IPS-20b (cell line): ENCODE data around the gene NPIPB8.
"Not testable (repeated sequence)": the region's sequence is repeated elsewhere in the genome, so short reads cannot be mapped to it uniquely, and the experiment has no call there.

ENCODE experiments used
- H3K27ac ChIP-seq: one replicate; pipeline ENCODE4 v1.5.1; 2013; ENCODE audit warnings: low read length
- H3K27me3 ChIP-seq: 2 replicates; pipeline ENCODE4 v1.6.1; 2013; ENCODE audit warnings: mild to moderate bottlenecking, low read length, inconsistent platforms; ENCODE audit not compliant: insufficient read depth
- H3K36me3 ChIP-seq: 2 replicates; pipeline ENCODE4 v1.6.1; 2013; ENCODE audit warnings: low read depth, mild to moderate bottlenecking, inconsistent platforms, low read length, moderate library complexity; ENCODE audit not compliant: insufficient read depth
- H3K4me1 ChIP-seq: 2 replicates; pipeline ENCODE4 v1.6.1; 2013; ENCODE audit warnings: mild to moderate bottlenecking, control low read depth, inconsistent platforms, low read length, moderate library complexity; ENCODE audit not compliant: insufficient read depth
- H3K4me3 ChIP-seq: 2 replicates; pipeline ENCODE4 v1.5.1; 2013; ENCODE audit warnings: mild to moderate bottlenecking, low read length, inconsistent platforms
- H3K9ac ChIP-seq: 2 replicates; pipeline ENCODE4 v1.6.1; 2013; ENCODE audit warnings: low read depth, mild to moderate bottlenecking, inconsistent platforms, low read length, moderate library complexity
- H3K9me3 ChIP-seq: 2 replicates; pipeline ENCODE4 v1.6.1; 2013; ENCODE audit warnings: mild to moderate bottlenecking, low read depth, low read length, inconsistent platforms; ENCODE audit not compliant: insufficient read depth

The NPIPB8 gene

GRCh38 chr16:28608867-28609596 lies 28.8 kb upstream of the NPIPB8 start:
- not testable (repeated sequence) for H3K4me3 ChIP-seq, H3K9ac ChIP-seq, H3K27me3 ChIP-seq, H3K27ac ChIP-seq, H3K36me3 ChIP-seq, H3K9me3 ChIP-seq, H3K4me1 ChIP-seq

- Histone ChIP-seq H3K4me3 (no peak within 1 kb of the TSS), H3K9me3 (no peaks in the 10 kb centered on the region), H3K4me1 (no peaks in the 10 kb centered on the region; the same call in 1 of the 2 replicates), H3K27ac (no peak within 1 kb of the TSS), H3K36me3 (no peaks in the 10 kb centered on the region), H3K9ac (no peak within 1 kb of the TSS), H3K27me3 (no peaks in the 10 kb centered on the region)
Measured at GRCh38 chr16:28609631-28610594, 28.0 kb upstream of the NPIPB8 start, which contains the start of gene SULT1A1. Gene SULT1A1, minus strand, starts transcription at chr16:28610044. Its CDS starts 1,189 bp downstream, at chr16:28608855.

- H3K27me3 ChIP-seq: no peaks in the 10 kb centered on the region
- no peaks in the 10 kb centered on the region; the same call in 1 of the 2 replicates for H3K4me1 ChIP-seq
- no peaks in the 10 kb centered on the region for H3K9me3 ChIP-seq
- no peaks in the 10 kb centered on the region for H3K36me3 ChIP-seq
- H3K9ac ChIP-seq: no peak overlapping the region
- no peak overlapping the region for H3K27ac ChIP-seq
- H3K4me3 ChIP-seq: no peak overlapping the region
Measured at GRCh38 chr16:28610595-28611191, 27.2 kb upstream of the NPIPB8 start.

GRCh38 chr16:28612359-28613280 lies 25.2 kb upstream of the NPIPB8 start:
- not testable (repeated sequence) for H3K9ac ChIP-seq, H3K27me3 ChIP-seq, H3K4me1 ChIP-seq, H3K4me3 ChIP-seq, H3K27ac ChIP-seq, H3K36me3 ChIP-seq, H3K9me3 ChIP-seq

- not testable (repeated sequence) for H3K36me3 ChIP-seq, H3K9ac ChIP-seq, H3K27ac ChIP-seq, H3K9me3 ChIP-seq, H3K4me3 ChIP-seq, H3K27me3 ChIP-seq
- peaks cover 10% of the 10 kb centered on the region for H3K4me1 ChIP-seq
Measured at GRCh38 chr16:28613912-28614311, 24.0 kb upstream of the NPIPB8 start.

GRCh38 chr16:28614561-28614960 lies 23.3 kb upstream of the NPIPB8 start:
- not testable (repeated sequence) for H3K9me3 ChIP-seq, H3K27ac ChIP-seq, H3K9ac ChIP-seq, H3K27me3 ChIP-seq, H3K36me3 ChIP-seq, H3K4me3 ChIP-seq
- peaks cover 10% of the 10 kb centered on the region for H3K4me1 ChIP-seq

GRCh38 chr16:28615486-28616223 lies 22.2 kb upstream of the NPIPB8 start:
- H3K9ac ChIP-seq, H3K4me3 ChIP-seq, H3K9me3 ChIP-seq, H3K36me3 ChIP-seq, H3K27ac ChIP-seq, H3K27me3 ChIP-seq: not testable (repeated sequence)
- peaks cover 10% of the 10 kb centered on the region for H3K4me1 ChIP-seq

- H3K9me3 ChIP-seq, H3K4me3 ChIP-seq, H3K27me3 ChIP-seq, H3K36me3 ChIP-seq, H3K27ac ChIP-seq, H3K9ac ChIP-seq: not testable (repeated sequence)
- peaks cover 10% of the 10 kb centered on the region for H3K4me1 ChIP-seq
Measured at GRCh38 chr16:28616224-28616577, 21.7 kb upstream of the NPIPB8 start.

- H3K9me3 ChIP-seq: no peaks in the 10 kb centered on the region
- H3K9ac ChIP-seq: no peak overlapping the region
- peaks cover 10% of the 10 kb centered on the region for H3K4me1 ChIP-seq
- no peaks in the 10 kb centered on the region for H3K27me3 ChIP-seq
- no peak overlapping the region for H3K27ac ChIP-seq
- H3K4me3 ChIP-seq: no peak overlapping the region
- H3K36me3 ChIP-seq: no peaks in the 10 kb centered on the region
Measured at GRCh38 chr16:28616636-28617035, 21.2 kb upstream of the NPIPB8 start.

GRCh38 chr16:28617874-28618273 lies 20.0 kb upstream of the NPIPB8 start:
- peaks cover 13% of the 10 kb centered on the region for H3K4me1 ChIP-seq
- H3K36me3 ChIP-seq: no peaks in the 10 kb centered on the region
- no peak overlapping the region for H3K4me3 ChIP-seq
- H3K27me3 ChIP-seq: no peaks in the 10 kb centered on the region
- H3K9ac ChIP-seq: peak overlapping the region; percentile 48; the same call in 1 of the 2 replicates
- H3K9me3 ChIP-seq: no peaks in the 10 kb centered on the region
- H3K27ac ChIP-seq: no peak overlapping the region
